HEK293 (cell line): ENCODE results near the gene STEAP2.
A peak's percentile ranks its signal among the peaks of the same experiment; 100 is the strongest.

Experiments
- BCL11B ChIP-seq: fragments of 450-650 bp; formaldehyde crosslinking; IDR thresholded peaks from 2 replicates; pipeline ENCODE4 v1.5.1; 2016; ENCODE audit warnings: low read depth, missing biosample characterization, missing genetic modification characterization
- KLF16 ChIP-seq: fragments of 450-650 bp; formaldehyde crosslinking; IDR thresholded peaks from 2 replicates; pipeline ENCODE4 v1.5.1; 2017; ENCODE audit warnings: missing biosample characterization, missing genetic modification characterization
- KLF8 ChIP-seq: fragments of 450-650 bp; formaldehyde crosslinking; IDR thresholded peaks from 2 replicates; pipeline ENCODE4 v1.5.1; 2016; ENCODE audit warnings: missing biosample characterization, missing genetic modification characterization
- SP3 ChIP-seq: fragments of 450-650 bp; formaldehyde crosslinking; IDR thresholded peaks from 2 replicates; pipeline ENCODE4 v1.5.1; 2016; ENCODE audit warnings: missing biosample characterization, missing genetic modification characterization
- TRIM28 ChIP-seq: IDR thresholded peaks from 2 replicates; pipeline ENCODE4 v1.6.1; 2011; ENCODE audit warnings: low read length, control low read depth, borderline replicate concordance
- ZBTB20 ChIP-seq: fragments of 450-650 bp; formaldehyde crosslinking; IDR thresholded peaks from 2 replicates; pipeline ENCODE4 v1.5.1; 2016; ENCODE audit warnings: missing biosample characterization, missing genetic modification characterization
- ZBTB7A ChIP-seq: fragments of 450-650 bp; formaldehyde crosslinking; IDR thresholded peaks from 2 replicates; pipeline ENCODE4 v1.5.1; 2016; ENCODE audit warnings: low read depth, missing biosample characterization, missing genetic modification characterization
- ZNF132 ChIP-seq: fragments of 450-650 bp; formaldehyde crosslinking; IDR thresholded peaks from 2 replicates; pipeline ENCODE4 v1.5.1; 2017; ENCODE audit warnings: missing biosample characterization, missing genetic modification characterization, borderline replicate concordance
- ZNF138 ChIP-seq: fragments of 450-650 bp; formaldehyde crosslinking; IDR thresholded peaks from 2 replicates; pipeline ENCODE4 v1.5.1; 2016; ENCODE audit warnings: missing biosample characterization, missing genetic modification characterization, borderline replicate concordance
- ZNF155 ChIP-seq: fragments of 450-650 bp; formaldehyde crosslinking; IDR thresholded peaks from 2 replicates; pipeline ENCODE4 v1.5.1; 2016; ENCODE audit warnings: missing biosample characterization, missing genetic modification characterization
- ZNF157 ChIP-seq: fragments of 450-650 bp; formaldehyde crosslinking; IDR thresholded peaks from 2 replicates; pipeline ENCODE4 v1.5.1; 2016; ENCODE audit warnings: missing biosample characterization, missing genetic modification characterization
- ZNF221 ChIP-seq: fragments of 450-650 bp; formaldehyde crosslinking; IDR thresholded peaks from 2 replicates; pipeline ENCODE4 v1.5.1; 2017; ENCODE audit warnings: missing biosample characterization, missing genetic modification characterization, borderline replicate concordance
- ZNF324 ChIP-seq: fragments of 450-650 bp; formaldehyde crosslinking; IDR thresholded peaks from 2 replicates; pipeline ENCODE4 v1.5.1; 2016; ENCODE audit warnings: missing biosample characterization, missing genetic modification characterization
- ZNF366 ChIP-seq: fragments of 450-650 bp; formaldehyde crosslinking; conservative IDR thresholded peaks from 2 replicates; pipeline ENCODE4 v1.5.1; 2016; ENCODE audit warnings: missing biosample characterization, missing genetic modification characterization
- ZNF501 ChIP-seq: fragments of 450-650 bp; formaldehyde crosslinking; IDR thresholded peaks from 2 replicates; pipeline ENCODE4 v1.5.1; 2016; ENCODE audit warnings: missing biosample characterization, missing genetic modification characterization
- ZNF510 ChIP-seq: fragments of 450-650 bp; formaldehyde crosslinking; IDR thresholded peaks from 2 replicates; pipeline ENCODE4 v1.5.1; 2018; ENCODE audit warnings: mild to moderate bottlenecking, missing genetic modification characterization, missing biosample characterization; ENCODE audit not compliant: insufficient replicate concordance
- ZNF549 ChIP-seq: fragments of 450-650 bp; IDR thresholded peaks from 2 replicates; pipeline ENCODE4 v1.5.1; 2018; ENCODE audit warnings: missing biosample characterization, missing genetic modification characterization, mild to moderate bottlenecking, inconsistent platforms, moderate library complexity
- ZNF596 ChIP-seq: fragments of 450-650 bp; IDR thresholded peaks from 2 replicates; pipeline ENCODE4 v1.5.0; 2018; ENCODE audit warnings: missing biosample characterization, mild to moderate bottlenecking, missing genetic modification characterization, moderate library complexity
- ZNF623 ChIP-seq: fragments of 450-650 bp; formaldehyde crosslinking; IDR thresholded peaks from 2 replicates; pipeline ENCODE4 v1.5.1; 2016; ENCODE audit warnings: missing biosample characterization, missing genetic modification characterization
- ZNF624 ChIP-seq: fragments of 450-650 bp; formaldehyde crosslinking; IDR thresholded peaks from 2 replicates; pipeline ENCODE4 v1.5.1; 2017; ENCODE audit warnings: missing biosample characterization, missing genetic modification characterization
- ZNF626 ChIP-seq: fragments of 450-650 bp; sonication (Bioruptor Pico); formaldehyde crosslinking; IDR thresholded peaks from 2 replicates; pipeline ENCODE4 v1.5.1; 2018; ENCODE audit warnings: missing biosample characterization, missing genetic modification characterization, inconsistent platforms
- ZNF664 ChIP-seq: fragments of 450-650 bp; formaldehyde crosslinking; IDR thresholded peaks from 2 replicates; pipeline ENCODE4 v1.5.1; 2016; ENCODE audit warnings: missing biosample characterization, missing genetic modification characterization
- ZNF76 ChIP-seq: fragments of 450-650 bp; formaldehyde crosslinking; IDR thresholded peaks from 2 replicates; pipeline ENCODE4; 2016; ENCODE audit warnings: low read depth, missing biosample characterization, missing genetic modification characterization, borderline replicate concordance
- ZNF776 ChIP-seq: fragments of 450-650 bp; formaldehyde crosslinking; IDR thresholded peaks from 2 replicates; pipeline ENCODE4 v1.5.0; 2017; ENCODE audit warnings: missing biosample characterization, missing genetic modification characterization, borderline replicate concordance
- ZNF792 ChIP-seq: fragments of 450-650 bp; formaldehyde crosslinking; IDR thresholded peaks from 2 replicates; pipeline ENCODE4 v1.5.1; 2016; ENCODE audit warnings: missing biosample characterization, missing genetic modification characterization
- ZNF843 ChIP-seq: fragments of 450-650 bp; formaldehyde crosslinking; IDR thresholded peaks from 2 replicates; pipeline ENCODE4 v1.5.1; 2016; ENCODE audit warnings: missing biosample characterization, missing genetic modification characterization
- TF ChIP-seq, protein P1 (sequence below): fragments of 450-650 bp; formaldehyde crosslinking; IDR thresholded peaks from 2 replicates; pipeline ENCODE4 v1.5.1; 2016; ENCODE audit warnings: missing biosample characterization, missing genetic modification characterization
- TF ChIP-seq, protein P2 (sequence below): fragments of 450-650 bp; formaldehyde crosslinking; IDR thresholded peaks from 2 replicates; pipeline ENCODE4 v1.5.1; 2016; ENCODE audit warnings: missing biosample characterization, missing genetic modification characterization
- TF ChIP-seq, protein P3 (sequence below): fragments of 450-650 bp; formaldehyde crosslinking; IDR thresholded peaks from 2 replicates; pipeline ENCODE4 v1.5.1; 2016; ENCODE audit warnings: missing biosample characterization, missing genetic modification characterization, low read depth
- TF ChIP-seq, protein P4 (sequence below): fragments of 450-650 bp; formaldehyde crosslinking; IDR thresholded peaks from 2 replicates; pipeline ENCODE4 v1.5.1; 2016; ENCODE audit warnings: missing biosample characterization, missing genetic modification characterization, low read depth

STEAP2 gene

DNA sequence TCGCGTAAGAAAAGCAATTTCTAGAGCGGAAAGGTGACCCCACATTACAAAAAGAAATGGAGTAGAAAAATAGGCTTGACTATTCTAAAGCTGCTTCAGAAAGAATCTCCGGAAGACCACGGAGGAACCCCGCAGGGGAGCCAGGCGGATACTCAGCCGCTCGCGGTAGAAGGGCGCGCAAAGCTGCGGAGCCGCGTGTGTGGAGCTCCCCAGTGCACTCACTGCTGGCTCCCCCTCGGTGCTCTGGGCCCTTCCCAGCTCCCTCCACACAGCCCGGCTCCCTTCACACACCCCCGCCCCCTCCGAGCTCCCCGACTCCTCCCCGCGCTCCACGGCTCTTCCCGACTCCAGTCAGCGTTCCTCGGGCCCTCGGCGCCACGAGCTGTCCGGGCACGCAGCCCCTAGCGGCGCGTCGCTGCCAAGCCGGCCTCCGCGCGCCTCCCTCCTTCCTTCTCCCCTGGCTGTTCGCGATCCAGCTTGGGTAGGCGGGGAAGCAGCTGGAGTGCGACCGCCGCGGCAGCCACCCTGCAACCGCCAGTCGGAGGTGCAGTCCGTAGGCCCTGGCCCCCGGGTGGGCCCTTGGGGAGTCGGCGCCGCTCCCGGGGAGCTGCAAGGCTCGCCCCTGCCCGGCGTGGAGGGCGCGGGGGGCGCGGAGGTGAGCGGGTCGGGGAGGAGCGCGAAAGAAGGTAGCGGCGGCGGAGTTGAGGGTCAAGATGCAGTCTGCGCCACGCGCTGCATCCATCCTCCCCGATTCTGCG is at the start of gene STEAP2 (continued):
- TF ChIP-seq, protein P1, sequence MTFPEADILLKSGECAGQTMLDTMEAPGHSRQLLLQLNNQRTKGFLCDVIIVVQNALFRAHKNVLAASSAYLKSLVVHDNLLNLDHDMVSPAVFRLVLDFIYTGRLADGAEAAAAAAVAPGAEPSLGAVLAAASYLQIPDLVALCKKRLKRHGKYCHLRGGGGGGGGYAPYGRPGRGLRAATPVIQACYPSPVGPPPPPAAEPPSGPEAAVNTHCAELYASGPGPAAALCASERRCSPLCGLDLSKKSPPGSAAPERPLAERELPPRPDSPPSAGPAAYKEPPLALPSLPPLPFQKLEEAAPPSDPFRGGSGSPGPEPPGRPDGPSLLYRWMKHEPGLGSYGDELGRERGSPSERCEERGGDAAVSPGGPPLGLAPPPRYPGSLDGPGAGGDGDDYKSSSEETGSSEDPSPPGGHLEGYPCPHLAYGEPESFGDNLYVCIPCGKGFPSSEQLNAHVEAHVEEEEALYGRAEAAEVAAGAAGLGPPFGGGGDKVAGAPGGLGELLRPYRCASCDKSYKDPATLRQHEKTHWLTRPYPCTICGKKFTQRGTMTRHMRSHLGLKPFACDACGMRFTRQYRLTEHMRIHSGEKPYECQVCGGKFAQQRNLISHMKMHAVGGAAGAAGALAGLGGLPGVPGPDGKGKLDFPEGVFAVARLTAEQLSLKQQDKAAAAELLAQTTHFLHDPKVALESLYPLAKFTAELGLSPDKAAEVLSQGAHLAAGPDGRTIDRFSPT (tag by site-specific recombination): no peak
- TF ChIP-seq BCL11B (tag by site-specific recombination) (no peak), ZNF157 (tag by site-specific recombination) (no peak), ZNF843 (tag by site-specific recombination) (peak; percentile 51; the same call in 1 of the 2 replicates), ZNF624 (tag by site-specific recombination) (no peak), TRIM28 (no peak), KLF16 (tag by site-specific recombination) (peak; percentile 63; the same call in 1 of the 2 replicates), ZNF324 (tag by site-specific recombination) (no peak), SP3 (tag by site-specific recombination) (peak; percentile 49), ZBTB7A (tag by site-specific recombination) (no peak), ZNF776 (tag by site-specific recombination) (no peak), ZNF132 (no peak), ZNF549 (tag by site-specific recombination) (no peak), ZNF366 (peak; percentile 96), ZNF510 (tag by site-specific recombination) (no peak), ZNF501 (tag by site-specific recombination) (peak; percentile 86), ZNF155 (tag by site-specific recombination) (no peak), ZNF664 (tag by site-specific recombination) (no peak), ZNF76 (peak; percentile 40; the same call in 1 of the 2 replicates), ZNF138 (tag by site-specific recombination) (no peak), ZNF623 (no peak), KLF8 (tag by site-specific recombination) (peak; percentile 71; the same call in 1 of the 2 replicates), ZBTB20 (peak; percentile 85), ZNF626 (tag by site-specific recombination) (no peak), ZNF596 (no peak), ZNF221 (tag by site-specific recombination) (no peak), ZNF792 (tag by site-specific recombination) (no peak)
- TF ChIP-seq, protein P2, sequence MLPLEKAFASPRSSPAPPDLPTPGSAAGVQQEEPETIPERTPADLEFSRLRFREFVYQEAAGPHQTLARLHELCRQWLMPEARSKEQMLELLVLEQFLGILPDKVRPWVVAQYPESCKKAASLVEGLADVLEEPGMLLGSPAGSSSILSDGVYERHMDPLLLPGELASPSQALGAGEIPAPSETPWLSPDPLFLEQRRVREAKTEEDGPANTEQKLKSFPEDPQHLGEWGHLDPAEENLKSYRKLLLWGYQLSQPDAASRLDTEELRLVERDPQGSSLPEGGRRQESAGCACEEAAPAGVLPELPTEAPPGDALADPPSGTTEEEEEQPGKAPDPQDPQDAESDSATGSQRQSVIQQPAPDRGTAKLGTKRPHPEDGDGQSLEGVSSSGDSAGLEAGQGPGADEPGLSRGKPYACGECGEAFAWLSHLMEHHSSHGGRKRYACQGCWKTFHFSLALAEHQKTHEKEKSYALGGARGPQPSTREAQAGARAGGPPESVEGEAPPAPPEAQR: no peak
- TF ChIP-seq, protein P3, sequence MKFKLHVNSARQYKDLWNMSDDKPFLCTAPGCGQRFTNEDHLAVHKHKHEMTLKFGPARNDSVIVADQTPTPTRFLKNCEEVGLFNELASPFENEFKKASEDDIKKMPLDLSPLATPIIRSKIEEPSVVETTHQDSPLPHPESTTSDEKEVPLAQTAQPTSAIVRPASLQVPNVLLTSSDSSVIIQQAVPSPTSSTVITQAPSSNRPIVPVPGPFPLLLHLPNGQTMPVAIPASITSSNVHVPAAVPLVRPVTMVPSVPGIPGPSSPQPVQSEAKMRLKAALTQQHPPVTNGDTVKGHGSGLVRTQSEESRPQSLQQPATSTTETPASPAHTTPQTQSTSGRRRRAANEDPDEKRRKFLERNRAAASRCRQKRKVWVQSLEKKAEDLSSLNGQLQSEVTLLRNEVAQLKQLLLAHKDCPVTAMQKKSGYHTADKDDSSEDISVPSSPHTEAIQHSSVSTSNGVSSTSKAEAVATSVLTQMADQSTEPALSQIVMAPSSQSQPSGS (tag by site-specific recombination): no peak
- TF ChIP-seq, protein P4, sequence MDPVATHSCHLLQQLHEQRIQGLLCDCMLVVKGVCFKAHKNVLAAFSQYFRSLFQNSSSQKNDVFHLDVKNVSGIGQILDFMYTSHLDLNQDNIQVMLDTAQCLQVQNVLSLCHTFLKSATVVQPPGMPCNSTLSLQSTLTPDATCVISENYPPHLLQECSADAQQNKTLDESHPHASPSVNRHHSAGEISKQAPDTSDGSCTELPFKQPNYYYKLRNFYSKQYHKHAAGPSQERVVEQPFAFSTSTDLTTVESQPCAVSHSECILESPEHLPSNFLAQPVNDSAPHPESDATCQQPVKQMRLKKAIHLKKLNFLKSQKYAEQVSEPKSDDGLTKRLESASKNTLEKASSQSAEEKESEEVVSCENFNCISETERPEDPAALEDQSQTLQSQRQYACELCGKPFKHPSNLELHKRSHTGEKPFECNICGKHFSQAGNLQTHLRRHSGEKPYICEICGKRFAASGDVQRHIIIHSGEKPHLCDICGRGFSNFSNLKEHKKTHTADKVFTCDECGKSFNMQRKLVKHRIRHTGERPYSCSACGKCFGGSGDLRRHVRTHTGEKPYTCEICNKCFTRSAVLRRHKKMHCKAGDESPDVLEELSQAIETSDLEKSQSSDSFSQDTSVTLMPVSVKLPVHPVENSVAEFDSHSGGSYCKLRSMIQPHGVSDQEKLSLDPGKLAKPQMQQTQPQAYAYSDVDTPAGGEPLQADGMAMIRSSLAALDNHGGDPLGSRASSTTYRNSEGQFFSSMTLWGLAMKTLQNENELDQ (tag by site-specific recombination): no peak
